Stimulated activated CD8-positive, alpha-beta memory T cell treated with anti-CD3 and anti-CD28 coated beads, Interleukin-12 subunit alpha, Interleukin-12 subunit beta, amount 100 ng/mL, for 24 hours (primary cell): ENCODE data around the gene FANCC.
"Not testable (repeated sequence)": the region's sequence is repeated elsewhere in the genome, so short reads cannot be mapped to it uniquely, and the experiment has no call there.

Experiments used
- DNase-seq: peaks from one replicate; pipeline ENCODE4 v3.0.0-alpha.2; 2020; ENCODE audit errors: extremely low read depth

The FANCC gene

DNA sequence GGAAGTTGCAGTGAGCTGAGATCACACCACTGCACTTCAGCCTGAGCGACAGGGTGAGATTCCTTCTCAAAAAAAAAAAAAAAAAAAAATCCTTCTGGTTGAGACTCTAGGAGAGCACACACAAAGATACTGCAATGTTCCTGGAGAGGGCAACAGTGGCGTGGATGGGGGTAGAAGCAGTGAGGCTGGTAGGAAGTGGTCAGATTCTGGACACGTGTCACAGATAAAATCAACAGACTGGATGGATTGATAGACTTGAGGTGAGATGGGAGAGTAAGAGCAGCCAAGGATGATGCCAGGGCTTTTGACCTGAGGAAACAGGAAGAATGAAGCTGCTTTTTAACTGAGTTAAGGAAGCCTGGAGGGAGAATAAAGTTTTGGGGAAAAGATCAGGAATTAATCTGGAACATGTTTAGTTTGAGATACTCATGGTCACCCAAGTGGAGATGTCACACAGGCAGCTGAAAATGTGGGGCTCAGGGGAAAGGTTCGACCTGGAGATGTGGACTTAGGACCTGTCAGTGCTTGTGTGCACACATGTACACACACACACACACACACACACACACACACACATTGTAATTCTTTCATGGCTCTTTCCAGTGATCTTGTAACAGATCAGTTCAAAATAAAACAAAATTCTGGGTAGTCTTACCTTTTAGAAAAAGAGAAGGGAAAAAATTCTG lies 88.1 kb downstream of the FANCC start:
- DNase-seq, result no peak

DNA sequence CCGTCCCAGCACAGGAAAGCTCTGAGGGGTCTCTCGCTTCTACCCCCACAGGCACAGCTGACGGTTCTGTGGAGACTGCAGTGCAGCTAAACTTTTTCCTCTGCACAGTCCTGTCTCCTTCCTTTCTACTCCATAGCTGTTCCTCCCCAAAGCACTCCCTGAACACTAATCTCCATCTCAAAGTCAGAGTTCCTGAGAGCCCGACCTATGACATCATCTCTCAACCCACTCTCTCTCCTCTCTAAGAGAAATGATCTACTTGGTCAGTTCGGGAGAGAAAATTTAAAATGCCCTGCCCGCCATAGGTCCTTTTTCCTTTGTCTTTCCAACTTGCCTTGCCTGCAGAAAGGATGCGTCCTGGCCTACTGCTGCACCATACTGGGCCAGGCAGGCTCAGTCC lies 90.6 kb downstream of the FANCC start:
- no peak for DNase-seq

DNA sequence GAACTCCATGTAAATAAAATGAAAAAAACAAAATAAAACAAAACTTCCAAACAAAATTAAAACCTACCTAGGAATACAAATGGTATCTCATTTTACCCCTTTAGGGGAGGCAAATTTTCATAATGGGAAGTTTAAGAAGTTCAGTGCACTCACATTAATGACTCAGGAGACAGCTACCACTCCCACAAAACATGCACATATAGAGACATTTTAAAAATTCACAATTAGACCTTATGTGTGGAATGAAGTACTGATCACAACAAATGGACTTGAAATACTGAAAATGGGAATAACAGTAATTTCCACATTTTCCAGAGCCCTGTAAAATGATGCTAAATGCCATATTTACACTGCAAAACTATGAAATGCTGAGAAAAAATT lies 91.8 kb downstream of the FANCC start:
- DNase-seq, result no peak

DNA sequence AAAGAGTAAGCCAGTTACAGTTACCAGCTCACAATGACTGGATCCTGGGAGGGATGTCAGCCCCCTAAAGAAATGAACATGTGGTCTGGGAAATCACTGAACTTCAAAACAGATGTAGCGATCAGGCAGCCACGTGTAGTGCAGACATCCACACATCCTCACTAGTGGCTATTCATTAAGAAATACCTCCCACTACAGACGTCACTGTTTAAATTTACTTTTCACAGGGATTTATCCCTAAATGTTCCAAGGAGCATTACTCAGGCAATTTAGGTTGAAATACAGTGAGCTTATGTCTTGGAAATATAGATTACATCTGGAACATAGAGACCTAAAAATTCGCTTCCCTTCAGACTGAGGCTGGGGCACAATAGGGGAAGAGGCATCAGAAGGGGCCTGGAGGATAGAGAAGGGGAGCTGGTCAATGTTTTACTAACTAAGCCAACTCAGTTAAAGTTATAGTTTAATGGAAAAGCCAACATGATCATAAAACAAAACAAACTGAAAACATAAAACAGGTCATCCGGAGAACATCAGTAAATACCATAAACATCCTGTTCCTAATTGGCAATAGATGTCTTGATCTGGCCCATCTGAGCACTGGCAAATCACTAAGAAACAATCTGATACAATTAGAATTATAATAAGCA lies 92.3 kb downstream of the FANCC start:
- no peak for DNase-seq

DNA sequence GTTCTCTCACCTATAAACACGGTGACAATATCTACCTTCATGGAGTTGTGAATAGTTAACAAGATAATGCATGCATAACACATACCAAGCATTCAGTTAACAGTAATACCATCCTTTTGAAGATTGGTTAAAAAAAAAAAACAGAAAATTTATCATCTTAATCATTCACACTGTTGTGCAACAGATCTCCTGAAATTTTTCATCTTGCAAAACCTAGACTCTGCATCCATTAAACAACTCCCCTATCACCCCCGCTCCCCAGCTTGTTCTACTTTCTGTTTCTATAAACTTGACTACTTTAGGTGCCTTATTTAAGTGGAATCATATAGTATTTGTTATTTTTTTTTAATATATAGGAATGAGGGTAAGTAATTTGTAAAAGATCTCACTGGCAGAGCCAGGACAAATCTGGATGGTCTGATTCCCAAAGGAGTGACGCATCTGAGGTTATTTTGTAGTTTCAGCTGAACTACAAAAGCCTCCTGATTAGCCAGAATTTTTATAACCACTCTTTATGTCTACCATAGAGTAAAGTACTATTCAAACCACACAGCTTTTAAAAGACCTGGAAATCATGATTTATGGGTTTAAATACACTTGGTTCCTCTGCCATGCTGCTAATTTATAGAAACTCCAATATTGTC lies 93.0 kb downstream of the FANCC start:
- DNase-seq, result no peak

DNA sequence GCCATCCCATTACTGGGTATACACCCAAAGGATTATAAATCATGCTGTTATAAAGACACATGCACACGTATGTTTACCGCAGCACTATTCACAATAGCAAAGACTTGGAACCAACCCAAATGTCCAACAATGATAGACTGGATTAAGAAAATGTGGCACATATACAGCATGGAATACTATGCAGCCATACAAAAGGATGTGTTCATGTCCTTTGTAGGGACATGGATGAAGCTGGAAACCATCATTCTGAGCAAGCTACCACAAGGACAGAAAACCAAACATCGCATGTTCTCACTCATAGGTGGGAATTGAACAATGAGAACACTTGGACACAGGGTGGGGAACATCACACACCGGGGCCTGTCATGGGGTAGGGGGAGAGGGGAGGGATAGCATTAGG lies 97.2 kb downstream of the FANCC start:
- DNase-seq, result not testable (repeated sequence)

DNA sequence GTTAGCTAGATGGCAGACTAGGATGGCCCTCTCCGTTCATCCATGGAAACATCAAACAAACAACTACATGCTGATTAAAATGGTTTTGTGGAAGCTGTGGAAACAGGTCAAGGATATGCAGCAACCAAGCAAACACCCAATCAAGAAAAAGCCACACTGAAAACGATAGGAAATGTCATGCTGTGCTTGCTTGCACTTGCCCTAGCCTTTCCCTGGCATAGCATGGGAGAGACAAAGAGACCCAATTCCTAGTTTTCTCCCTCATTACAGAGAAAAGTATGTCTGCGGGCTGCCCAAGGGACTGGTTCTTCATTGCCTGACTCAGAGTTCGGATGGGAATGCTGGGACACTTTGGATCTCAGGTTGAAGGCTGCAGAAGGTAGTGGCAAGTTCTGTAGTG lies 98.7 kb downstream of the FANCC start:
- DNase-seq, result no peak

DNA sequence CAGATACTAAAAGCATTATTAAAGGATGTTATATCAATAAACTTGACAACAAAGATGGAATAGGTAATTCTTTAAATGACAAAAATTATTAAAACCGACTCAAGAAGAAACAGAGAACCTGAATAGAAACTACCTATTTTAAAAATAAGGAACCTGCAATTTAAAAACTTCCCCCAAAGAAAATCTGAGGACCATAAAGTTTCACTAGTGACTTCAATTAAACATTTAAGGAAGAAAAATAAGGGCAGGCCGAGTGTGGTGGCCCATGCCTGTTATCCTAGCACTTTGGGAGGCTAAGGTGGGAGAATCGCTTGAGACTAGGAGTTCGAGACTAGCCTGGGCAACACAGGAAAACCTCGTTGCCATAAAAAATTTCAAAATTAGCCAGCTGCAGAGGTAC lies 99.6 kb downstream of the FANCC start:
- no peak for DNase-seq

DNA sequence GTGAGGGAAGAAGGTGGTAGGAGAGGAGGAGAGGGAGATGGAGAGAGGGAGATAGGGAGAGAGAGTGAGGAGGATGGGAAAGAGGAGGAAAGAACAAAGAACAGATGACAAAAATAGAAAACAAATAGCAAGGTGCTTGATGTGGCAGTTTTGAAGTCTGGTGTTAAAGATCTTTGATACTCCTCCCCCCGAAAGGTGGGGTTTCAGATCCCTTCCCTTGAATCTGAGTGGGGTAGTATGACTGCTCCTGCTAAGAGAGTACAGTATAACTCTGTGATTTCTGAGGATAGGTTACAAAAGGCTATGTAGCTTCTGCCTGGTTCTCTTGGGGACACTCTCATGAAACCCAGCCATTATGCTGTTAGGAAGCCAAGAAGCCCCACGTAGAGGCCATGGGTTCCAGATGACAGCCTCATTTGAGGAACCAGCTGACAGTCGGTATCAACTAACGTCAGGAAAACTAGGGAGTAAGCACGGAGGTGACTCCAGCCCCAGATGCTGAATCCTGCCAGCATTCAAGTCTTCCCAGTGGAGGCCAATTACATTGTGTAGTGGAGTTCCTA lies 102.1 kb downstream of the FANCC start:
- no peak for DNase-seq

DNA sequence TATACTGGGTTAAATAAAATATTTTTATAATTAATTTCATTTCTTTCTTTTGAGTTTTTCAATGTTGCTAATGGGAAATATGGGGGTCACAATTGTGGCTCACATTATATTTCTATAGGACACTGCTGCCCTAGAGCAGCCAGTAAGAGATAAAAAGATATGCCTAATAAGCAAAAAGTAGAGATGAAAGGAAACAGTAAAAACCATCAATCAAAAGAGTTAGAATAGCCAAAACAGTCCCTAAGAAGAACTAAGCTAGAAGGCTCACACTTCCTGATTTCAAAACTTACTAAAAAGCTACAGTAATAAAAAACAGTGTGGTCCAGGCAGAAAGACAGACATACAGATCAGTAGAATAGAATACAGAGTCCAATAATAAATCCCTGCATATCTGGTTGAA lies 104.4 kb downstream of the FANCC start:
- DNase-seq, result no peak

DNA sequence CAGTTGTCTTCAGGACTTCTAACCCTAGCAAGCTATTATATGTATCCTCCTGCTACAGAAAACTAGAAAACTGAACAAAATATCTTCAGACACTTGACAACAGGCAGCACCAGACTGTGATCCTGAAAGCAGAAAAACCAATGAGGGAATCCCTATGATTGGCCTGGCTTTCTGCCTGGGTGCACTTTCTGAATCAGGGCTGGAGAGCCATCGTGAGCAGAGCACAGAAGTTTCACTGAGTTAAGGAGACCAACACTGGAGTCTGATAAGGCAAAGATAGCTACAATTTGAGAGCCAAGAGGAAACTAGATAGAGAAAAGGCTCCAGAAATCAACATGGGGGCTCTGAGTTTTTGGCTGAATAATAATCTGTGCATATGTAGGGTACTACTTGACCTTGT lies 106.5 kb downstream of the FANCC start:
- no peak for DNase-seq

DNA sequence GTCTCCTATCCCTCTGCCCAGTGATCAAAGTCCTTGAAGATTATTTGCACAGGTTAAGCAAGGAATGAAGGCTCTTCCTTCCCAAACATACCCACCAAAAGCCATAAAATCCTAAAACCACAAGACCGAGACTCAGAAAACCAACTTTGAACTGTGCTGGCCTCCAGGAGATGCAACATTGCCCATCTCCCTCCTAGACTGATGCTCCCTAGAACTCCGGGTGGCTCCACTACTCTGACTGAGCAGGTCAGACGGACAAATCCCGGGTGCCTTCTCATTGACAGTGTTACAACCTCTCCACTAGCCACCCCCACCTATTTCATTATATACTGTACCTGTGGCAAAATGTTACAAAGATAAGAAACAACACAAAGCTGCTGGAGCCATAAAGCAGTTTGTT lies 110.1 kb downstream of the FANCC start:
- no peak for DNase-seq

DNA sequence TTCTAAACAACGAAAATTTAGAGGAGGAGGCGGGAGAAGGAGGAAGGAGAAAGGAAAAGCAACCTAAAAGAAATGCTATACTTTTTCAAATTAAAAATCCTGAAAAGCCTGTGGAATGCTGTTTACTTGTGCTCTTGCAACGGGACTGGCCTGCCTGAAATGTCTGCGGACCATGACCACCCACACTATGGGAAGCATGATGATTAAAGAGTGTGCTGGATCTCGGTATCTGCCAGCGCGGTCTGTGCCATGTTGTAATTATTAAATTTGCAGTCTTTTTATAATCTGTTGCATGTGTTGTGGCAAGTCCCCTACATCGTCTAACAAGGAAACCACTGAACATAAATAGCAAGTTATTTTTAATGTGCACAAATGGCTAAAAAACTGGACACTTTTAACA lies 111.4 kb downstream of the FANCC start:
- DNase-seq, result no peak

DNA sequence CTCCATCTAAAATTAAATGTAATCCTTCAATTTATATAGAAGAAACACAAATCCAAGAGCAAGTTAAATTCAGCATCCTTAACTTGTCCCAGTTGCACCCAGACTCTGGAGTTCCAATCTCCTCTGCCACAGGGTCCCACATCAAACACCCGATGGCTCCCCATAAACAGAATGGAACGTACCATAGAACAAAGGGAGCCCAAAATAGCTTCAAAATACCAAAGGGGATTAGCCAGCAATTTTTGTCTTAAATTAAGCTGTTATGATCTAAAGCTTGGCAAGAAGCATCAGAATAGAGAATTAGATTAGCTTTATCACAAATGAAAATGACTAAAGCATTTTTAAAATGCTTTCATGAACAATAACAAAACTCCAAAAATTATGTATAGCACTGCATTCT lies 112.8 kb downstream of the FANCC start:
- DNase-seq, result no peak

DNA sequence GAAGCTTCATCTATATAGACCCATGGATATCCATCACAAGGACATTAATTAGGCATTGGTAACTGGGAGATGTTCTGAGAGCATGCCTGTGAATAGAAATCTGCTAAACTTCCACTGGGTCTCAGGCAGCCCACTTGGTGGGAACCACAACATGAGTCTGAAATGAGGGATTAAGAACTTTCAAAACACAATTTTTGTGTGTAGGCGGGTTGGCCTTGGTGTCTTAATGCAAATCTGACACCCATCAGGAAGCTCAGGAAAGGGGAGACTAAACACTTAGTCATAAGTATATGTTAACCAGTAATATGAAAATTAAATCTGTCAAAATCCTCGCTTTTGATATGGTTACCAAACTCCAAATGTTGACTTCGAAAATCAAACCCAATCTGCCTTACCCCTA lies 113.2 kb downstream of the FANCC start:
- DNase-seq, result no peak

DNA sequence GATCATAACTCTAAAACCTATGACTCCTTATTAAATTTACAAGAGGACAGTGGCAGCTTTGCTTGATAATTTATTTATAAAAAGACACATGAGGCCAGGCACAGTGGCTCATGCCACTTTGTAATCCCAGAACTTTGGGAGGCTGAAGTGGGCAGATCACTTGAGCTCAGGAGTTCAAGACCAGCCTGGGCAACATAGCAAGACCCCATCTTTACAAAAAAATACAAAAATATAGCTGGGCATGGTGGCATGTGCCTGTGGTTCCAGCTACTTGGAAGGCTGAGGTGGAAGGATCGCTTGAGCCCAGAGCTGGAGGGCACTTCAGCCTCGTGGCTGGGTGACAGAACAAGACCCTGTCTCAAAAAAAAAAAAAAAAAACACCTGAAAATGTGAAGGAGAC lies 114.5 kb downstream of the FANCC start:
- DNase-seq, result not testable (repeated sequence)

DNA sequence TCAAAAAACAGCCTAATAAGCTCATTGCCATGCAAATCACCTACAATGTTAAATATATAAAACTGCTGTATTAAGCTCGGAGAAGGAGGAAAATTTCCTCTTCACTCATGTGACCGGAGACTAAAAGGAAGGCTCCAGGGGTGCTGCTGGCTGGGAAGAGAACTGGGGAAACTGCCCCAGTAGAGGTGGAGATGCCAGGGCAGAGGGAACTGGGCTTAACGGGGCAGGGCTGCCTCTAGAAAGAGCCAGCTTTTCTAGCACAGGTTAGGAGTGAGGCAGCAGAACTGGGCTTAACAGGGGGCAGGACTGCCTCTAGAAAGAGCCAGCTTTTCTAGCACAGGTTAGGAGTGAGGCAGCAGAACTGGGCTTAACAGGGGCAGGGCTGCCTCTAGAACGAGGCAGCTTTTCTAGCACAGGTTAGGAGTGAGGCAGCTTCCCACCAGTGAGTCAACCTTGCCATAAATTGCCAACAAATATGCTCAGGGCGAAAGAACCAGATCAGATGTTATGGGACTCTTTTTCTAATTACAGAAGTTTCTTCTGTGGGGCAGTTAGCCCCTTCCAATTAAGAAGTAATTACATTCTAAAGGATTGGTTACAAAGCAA lies 115.3 kb downstream of the FANCC start:
- no peak for DNase-seq

DNA sequence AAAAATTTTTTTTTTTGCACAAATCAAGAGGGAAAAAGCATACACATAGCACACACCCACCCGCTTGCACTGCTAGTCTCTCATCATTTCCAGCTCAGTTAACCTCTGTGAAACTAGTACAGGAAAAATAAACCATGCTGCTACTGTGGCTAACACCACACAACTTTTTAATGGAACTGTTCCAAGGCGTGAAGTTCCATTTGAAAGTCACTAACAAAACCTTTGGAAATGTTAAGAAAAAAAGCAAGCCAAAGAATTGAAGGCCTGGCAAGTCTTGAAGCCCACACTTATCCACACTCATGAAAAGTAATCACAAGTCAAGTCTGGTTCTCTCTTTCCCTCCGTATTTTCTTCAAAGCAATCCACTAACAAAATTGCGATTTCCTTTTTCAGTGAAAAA lies 116.3 kb downstream of the FANCC start:
- no peak for DNase-seq

DNA sequence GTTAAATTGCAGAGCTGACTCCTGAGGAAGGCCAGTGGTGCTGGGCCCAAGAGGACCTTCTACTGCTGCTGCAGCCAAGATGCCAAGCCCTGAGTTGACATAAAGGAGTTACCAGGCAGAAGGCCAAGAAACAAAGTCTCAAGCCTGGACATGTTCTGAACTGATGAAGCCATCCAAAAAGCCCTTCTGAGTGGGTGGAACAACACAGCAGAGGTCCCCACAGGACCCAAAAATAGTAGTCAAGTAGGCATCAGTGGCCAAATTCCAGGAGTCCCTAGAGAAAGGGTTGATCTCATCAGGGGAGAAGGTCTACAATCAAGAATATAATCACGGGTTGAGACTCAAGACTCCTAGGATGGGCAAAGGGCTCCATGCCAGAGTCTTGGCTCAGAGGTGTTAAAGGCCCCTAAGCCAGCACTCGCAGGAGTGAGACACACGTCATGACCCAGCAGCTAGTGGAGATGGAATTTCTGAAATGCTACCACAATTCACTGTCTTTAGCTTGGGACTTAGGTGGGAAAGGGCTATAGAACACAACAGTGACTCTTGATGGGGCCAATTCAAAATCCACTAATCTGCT lies 119.7 kb downstream of the FANCC start:
- DNase-seq, result no peak

DNA sequence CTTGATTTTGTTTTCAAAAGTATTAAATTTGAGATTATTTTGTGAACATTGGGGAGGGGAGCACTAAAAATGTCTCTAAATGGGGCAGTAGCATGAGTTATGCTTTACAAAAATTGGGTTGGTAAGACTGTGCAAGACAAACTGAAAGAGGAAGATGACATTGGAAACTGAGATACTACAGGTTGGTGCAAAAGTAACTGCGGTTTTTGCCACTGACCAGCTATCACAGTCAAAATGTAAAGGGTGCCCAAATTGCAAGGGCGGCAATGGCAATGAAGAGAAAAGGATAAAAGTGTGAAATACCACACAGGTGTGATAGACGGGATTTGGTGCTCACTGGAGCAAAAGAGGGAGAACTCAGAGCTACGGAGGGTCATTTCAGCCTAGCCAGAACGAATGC lies 124.0 kb downstream of the FANCC start:
- no peak for DNase-seq

DNA sequence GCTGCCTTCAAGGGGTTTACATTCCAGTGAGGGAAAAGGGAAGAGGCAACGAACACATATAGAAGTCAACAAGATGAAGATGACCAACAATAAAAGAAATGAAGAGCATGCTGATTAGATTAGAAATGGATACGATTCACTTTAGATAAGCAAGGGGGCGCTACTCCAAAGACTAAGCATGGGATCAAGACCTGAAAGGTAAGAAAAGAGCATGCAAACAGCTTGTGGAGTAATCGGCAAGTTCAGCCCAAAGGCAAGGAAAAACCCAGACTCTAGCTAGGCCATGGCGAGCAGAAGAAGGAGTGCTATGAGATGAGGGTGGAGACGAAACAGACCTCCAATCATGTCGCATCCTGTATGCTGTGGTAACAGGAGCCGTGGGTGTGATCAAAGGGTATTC lies 124.4 kb downstream of the FANCC start:
- no peak for DNase-seq

DNA sequence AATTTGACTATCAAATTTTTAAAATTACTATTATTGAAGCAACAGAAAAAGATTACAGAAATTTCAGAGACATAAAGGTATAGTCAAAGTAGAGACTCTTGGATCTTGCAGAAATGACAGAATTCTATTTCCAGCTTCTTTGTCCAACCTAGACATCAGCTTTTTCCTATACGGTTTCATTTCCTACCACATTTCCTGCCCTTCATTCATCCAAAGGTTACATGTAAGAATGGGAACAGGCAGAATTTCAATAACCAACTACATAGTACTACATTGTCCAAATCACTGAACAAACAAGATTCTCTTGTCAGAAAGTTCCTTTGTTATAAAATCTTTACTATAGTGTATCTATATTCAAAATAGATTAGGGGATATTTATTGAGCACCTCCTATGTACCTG lies 124.9 kb downstream of the FANCC start:
- DNase-seq, result no peak
